IMR-90 (cell line): ENCODE results near the gene NRM. TPM values are rescaled to one million over a fixed set of nuclear protein-coding genes. Genes with fewer than 3 reads are reported as not detected.
A peak's percentile ranks its signal among the peaks of the same experiment; 100 is the strongest.

Experiments used
- ATAC-seq: fragments of 200-7000 bp; cut with Tn5 transposase; 2 replicates; pipeline ENCODE4 v1.9.1; 2020; ENCODE audit warnings: low read depth, mild to moderate bottlenecking, moderate library complexity
- BruUV-seq: library from RNA; stranded (reverse); fragments of 400-500 nt; replicated peaks from 2 replicates; lab custom pipeline; 2021; lab: Mats Ljungman, UMichigan
- CTCF ChIA-PET: fragments of 300-600 bp; formaldehyde crosslinking; extraction: SDS; loops from one replicate; lab custom pipeline; 2021; ENCODE audit warnings: antibody characterized with exemption; lab: Yijun Ruan, JAX
- POLR2A ChIA-PET: fragments of 300-600 bp; sonication (Branson Sonifier 250); formaldehyde crosslinking; loops from one replicate; lab custom pipeline; 2022; ENCODE audit warnings: antibody characterized with exemption; ENCODE audit not compliant: unreplicated experiment; lab: Charles Lee
- DNase-seq: peaks from one replicate; pipeline ENCODE4 v3.0.0; 2013
- H2AFZ ChIP-seq: replicated peaks from 2 replicates; pipeline ENCODE3; 2013; ENCODE audit warnings: low read length, mild to moderate bottlenecking; ENCODE audit not compliant: poor library complexity
- H2AK5ac ChIP-seq: 2 replicates; pipeline ENCODE4 v1.6.1; 2013; ENCODE audit warnings: low read depth, low read length, inconsistent platforms
- H2AK9ac ChIP-seq: replicated peaks from 2 replicates; pipeline ENCODE3; 2013; ENCODE audit warnings: mild to moderate bottlenecking, low read depth, low read length, moderate library complexity; ENCODE audit not compliant: poor library complexity
- H2BK120ac ChIP-seq: 2 replicates; pipeline ENCODE4 v1.6.1; 2013; ENCODE audit warnings: low read depth, low read length, inconsistent platforms
- H2BK15ac ChIP-seq: 3 replicates; pipeline ENCODE4 v1.6.1; 2013; ENCODE audit warnings: low read depth, low read length, inconsistent platforms
- H2BK20ac ChIP-seq: 2 replicates; pipeline ENCODE4 v1.6.1; 2013; ENCODE audit warnings: low read depth, mild to moderate bottlenecking, inconsistent platforms, low read length, moderate library complexity
- H2BK5ac ChIP-seq: 2 replicates; pipeline ENCODE4 v1.6.1; 2013; ENCODE audit warnings: mild to moderate bottlenecking, low read depth, low read length, inconsistent platforms; ENCODE audit not compliant: poor library complexity, severe bottlenecking
- H3K14ac ChIP-seq: replicated peaks from 2 replicates; pipeline ENCODE4 v1.6.1; 2013; ENCODE audit warnings: low read depth, low read length, inconsistent platforms
- H3K18ac ChIP-seq: 2 replicates; pipeline ENCODE4 v1.6.1; 2013; ENCODE audit warnings: low read depth, low read length, control low read depth
- H3K23ac ChIP-seq: 2 replicates; pipeline ENCODE4 v1.6.1; 2013; ENCODE audit warnings: low read depth, low read length, inconsistent platforms
- H3K27ac ChIP-seq: 2 replicates; pipeline ENCODE4 v1.5.1; 2013; ENCODE audit warnings: mild to moderate bottlenecking, control low read depth, low read length; ENCODE audit not compliant: insufficient read depth
- H3K27me3 ChIP-seq: 2 replicates; pipeline ENCODE4 v1.6.1; 2013; ENCODE audit warnings: low read length; ENCODE audit not compliant: control insufficient read depth, insufficient read depth
- H3K36me3 ChIP-seq: 2 replicates; pipeline ENCODE4 v1.6.1; 2013; ENCODE audit warnings: low read length, mixed read lengths; ENCODE audit not compliant: control insufficient read depth, insufficient read depth
- H3K4ac ChIP-seq: 2 replicates; pipeline ENCODE4 v1.6.1; 2013; ENCODE audit warnings: low read depth, low read length, inconsistent platforms
- H3K4me1 ChIP-seq: 2 replicates; pipeline ENCODE4 v1.6.1; 2013; ENCODE audit warnings: low read length, mixed read lengths; ENCODE audit not compliant: control insufficient read depth, insufficient read depth
- H3K4me2 ChIP-seq: 2 replicates; pipeline ENCODE4 v1.6.1; 2013; ENCODE audit warnings: low read depth, mild to moderate bottlenecking, control low read depth, low read length, moderate library complexity
- H3K4me3 ChIP-seq: 2 replicates; pipeline ENCODE4 v1.5.1; 2013; ENCODE audit warnings: low read depth, mild to moderate bottlenecking, control low read depth, low read length, moderate library complexity; ENCODE audit not compliant: insufficient read depth
- H3K56ac ChIP-seq: 2 replicates; pipeline ENCODE4 v1.6.1; 2013; ENCODE audit warnings: low read length, inconsistent platforms; ENCODE audit not compliant: insufficient read depth; ENCODE audit errors: extremely low read depth
- H3K79me1 ChIP-seq, 2 experiments: 2 replicates each; pipeline ENCODE4 v1.6.1; 2013; ENCODE audit warnings: low read length in 2 of 2, inconsistent platforms in 1 of 2, low read depth in 1 of 2
- H3K9ac ChIP-seq: 2 replicates; pipeline ENCODE4 v1.6.1; 2013; ENCODE audit warnings: low read depth, low read length, control low read depth
- H3K9me1 ChIP-seq: 2 replicates; pipeline ENCODE4 v1.6.1; 2013; ENCODE audit warnings: low read length, inconsistent platforms; ENCODE audit not compliant: insufficient read depth
- H3K9me3 ChIP-seq: 2 replicates; pipeline ENCODE4 v1.6.1; 2013; ENCODE audit warnings: low read length; ENCODE audit not compliant: control insufficient read depth, insufficient read depth
- H4K20me1 ChIP-seq: 2 replicates; pipeline ENCODE4 v1.6.1; 2013; ENCODE audit warnings: low read length, inconsistent platforms; ENCODE audit not compliant: insufficient read depth
- H4K5ac ChIP-seq: 2 replicates; pipeline ENCODE4 v1.6.1; 2013; ENCODE audit warnings: mild to moderate bottlenecking, low read depth, low read length, control low read depth
- H4K8ac ChIP-seq, 2 experiments: 2 replicates each; pipeline ENCODE4 v1.6.1; 2013; ENCODE audit warnings: low read depth in 2 of 2, low read length in 2 of 2, control low read depth in 1 of 2, inconsistent platforms in 1 of 2
- H4K91ac ChIP-seq: 2 replicates; pipeline ENCODE4 v1.6.1; 2013; ENCODE audit warnings: low read depth, low read length, inconsistent platforms; ENCODE audit not compliant: insufficient read depth
- BHLHE40 ChIP-seq: fragments of 150-350 bp; IDR thresholded peaks from 2 replicates; pipeline ENCODE4 v1.6.1; 2016; ENCODE audit warnings: mild to moderate bottlenecking, low read depth, low read length
- CEBPB ChIP-seq: IDR thresholded peaks from 2 replicates; pipeline ENCODE4 v1.6.1; 2012; ENCODE audit warnings: low read depth, low read length, improper control_type of control experiment
- CHD1 ChIP-seq: IDR thresholded peaks from 2 replicates; pipeline ENCODE4 v1.6.1; 2012; ENCODE audit warnings: low read depth, low read length, improper control_type of control experiment
- FOS ChIP-seq: fragments of 150-350 bp; IDR thresholded peaks from 2 replicates; pipeline ENCODE4 v1.6.1; 2016; ENCODE audit warnings: low read depth, low read length
- MAFK ChIP-seq: IDR thresholded peaks from 2 replicates; pipeline ENCODE4 v1.6.1; 2012; ENCODE audit warnings: low read depth, low read length, improper control_type of control experiment
- MAZ ChIP-seq: IDR thresholded peaks from 2 replicates; pipeline ENCODE4 v1.6.1; 2012; ENCODE audit warnings: low read depth, mild to moderate bottlenecking, low read length, improper control_type of control experiment, moderate library complexity, borderline replicate concordance
- MXI1 ChIP-seq: IDR thresholded peaks from 2 replicates; pipeline ENCODE4 v1.6.1; 2012; ENCODE audit warnings: low read depth, mild to moderate bottlenecking, low read length, moderate library complexity, borderline replicate concordance
- NFE2L2 ChIP-seq: fragments of 150-350 bp; IDR thresholded peaks from 2 replicates; pipeline ENCODE4 v1.6.1; 2016; ENCODE audit warnings: low read depth, mild to moderate bottlenecking, low read length
- POLR2A ChIP-seq: IDR thresholded peaks from 2 replicates; pipeline ENCODE4 v1.6.1; 2012; ENCODE audit warnings: mild to moderate bottlenecking, low read depth, low read length
- RAD21 ChIP-seq: IDR thresholded peaks from 2 replicates; pipeline ENCODE4 v1.6.1; 2012; ENCODE audit warnings: low read length, improper control_type of control experiment
- RFX5 ChIP-seq: IDR thresholded peaks from 2 replicates; pipeline ENCODE4 v1.8.0; 2012; ENCODE audit warnings: low read depth, mild to moderate bottlenecking, low read length, moderate library complexity
- SMC3 ChIP-seq: fragments of 150-350 bp; IDR thresholded peaks from 2 replicates; pipeline ENCODE4 v1.6.1; 2016; ENCODE audit warnings: low read depth, mild to moderate bottlenecking, antibody characterized with exemption, low read length, moderate library complexity
- dilution Hi-C: fragments of 300-500 bp; cut with HindIII; formaldehyde crosslinking; loops from one replicate; pipeline ENCODE4 v1.14.3; 2018; ENCODE audit warnings: low sequenced_read_pairs; ENCODE audit not compliant: unreplicated experiment
- in situ Hi-C: fragments of 300-500 bp; cut with MboI; formaldehyde crosslinking; loops from 3 replicates; pipeline ENCODE4 v1.14.3; 2019; ENCODE audit warnings: low sequenced_read_pairs, inconsistent platforms, mixed read lengths
- intact Hi-C: fragments of 100-400 bp; cut with micrococcal nuclease; formaldehyde crosslinking; loops from 2 replicates; pipeline ENCODE4 v1.10.0; 2022
- polyA plus RNA-seq, 3 experiments: library from polyadenylated mRNA; depleted of rRNA; stranded (reverse); fragments of >200 nt; gene quantifications; 2 replicates each; pipeline ENCODE4 v1.2.3, GENCODE V29; 2012; ENCODE audit warnings: low replicate concordance in 1 of 3
- total RNA-seq: library from RNA; depleted of rRNA; stranded (reverse); fragments of >200 nt; gene quantifications from 2 replicates; pipeline ENCODE4 v1.2.3, GENCODE V29; 2012
- TF ChIP-seq, protein P1 (sequence below): fragments of 150-350 bp; IDR thresholded peaks from 2 replicates; pipeline ENCODE4 v1.6.1; 2017; ENCODE audit warnings: mild to moderate bottlenecking, antibody characterized with exemption, low read length, low read depth
- TF ChIP-seq, protein P2 (sequence below): fragments of 150-350 bp; IDR thresholded peaks from 2 replicates; pipeline ENCODE4 v1.6.1; 2016; ENCODE audit warnings: low read depth, mild to moderate bottlenecking, low read length, moderate library complexity, borderline replicate concordance
- TF ChIP-seq, protein P3 (sequence below): conservative IDR thresholded peaks from 2 replicates; pipeline ENCODE4 v1.5.1; 2012; ENCODE audit warnings: mild to moderate bottlenecking, low read depth, low read length, improper control_type of control experiment

NRM gene
- total and polyA plus RNA-seq, 2 of the 4 experiments (the other 2 are of a cell fraction), result 2.2 to 27.0 TPM

DNA sequence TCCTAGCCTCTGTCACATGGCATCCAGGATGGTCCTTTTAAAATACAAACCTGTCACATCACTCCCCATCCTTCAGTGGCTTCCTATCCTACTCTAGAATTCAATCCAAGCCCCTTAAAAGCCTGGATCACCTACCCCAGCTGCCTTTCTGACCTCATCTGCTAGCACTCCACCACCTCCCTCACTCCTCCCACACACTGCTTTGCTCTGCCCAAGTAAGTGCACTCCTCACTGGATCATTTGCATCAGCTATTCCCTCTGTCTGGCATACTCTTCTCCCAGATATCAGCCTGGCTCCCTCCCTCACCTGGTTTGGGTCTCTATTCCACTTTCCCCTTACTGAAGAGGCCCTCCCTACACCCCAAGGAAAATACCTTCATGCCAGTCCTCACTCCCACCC lies 33.3 kb downstream of the NRM start:
- DNase-seq (no peak), ATAC-seq (peak; percentile 42)
- dilution Hi-C loops, result no loop called here
- H3K4me2 ChIP-seq, result no peak overlapping the region
- no peak overlapping the region for H2BK20ac ChIP-seq
- no peak overlapping the region for H4K8ac ChIP-seq
- no peak overlapping the region for H3K27ac ChIP-seq
- no peaks in the 10 kb centered on the region for H3K9me1 ChIP-seq
- H2BK15ac ChIP-seq, result no peak overlapping the region
- in situ Hi-C loops, result no loop called here
- no peaks in the 10 kb centered on the region for H4K20me1 ChIP-seq
- no peaks in the 10 kb centered on the region for H3K27me3 ChIP-seq
- H2BK5ac ChIP-seq, result no peak overlapping the region
- H3K4me1 ChIP-seq, result no peaks in the 10 kb centered on the region; the same call in 1 of the 2 replicates
- ChIA-PET POLR2A (no interaction called here), CTCF (no interaction called here)
- H3K14ac ChIP-seq, result no peak overlapping the region
- no peaks in the 10 kb centered on the region for H3K9me3 ChIP-seq
- H3K18ac ChIP-seq, result no peak overlapping the region
- H3K36me3 ChIP-seq, result peaks cover 76% of the 10 kb centered on the region
- H3K79me1 ChIP-seq, result peaks cover 4 to 6% of the 10 kb centered on the region in 2 experiments; a peak in 3 of 4 replicates
- BruUV-seq, result no TSS peak
- H4K91ac ChIP-seq, result no peak overlapping the region
- no peak overlapping the region for H4K5ac ChIP-seq
- H2AK5ac ChIP-seq, result no peak overlapping the region
- H3K9ac ChIP-seq, result no peak overlapping the region
- no peak overlapping the region for H3K23ac ChIP-seq
- H3K4ac ChIP-seq, result no peak overlapping the region
- intact Hi-C loops, result no loop called here
- no peak overlapping the region for H2BK120ac ChIP-seq
- TF ChIP-seq FOS, result no peak
- no peak for TF ChIP-seq CHD1
- TF ChIP-seq CEBPB, result no peak
- TF ChIP-seq, protein P1, sequence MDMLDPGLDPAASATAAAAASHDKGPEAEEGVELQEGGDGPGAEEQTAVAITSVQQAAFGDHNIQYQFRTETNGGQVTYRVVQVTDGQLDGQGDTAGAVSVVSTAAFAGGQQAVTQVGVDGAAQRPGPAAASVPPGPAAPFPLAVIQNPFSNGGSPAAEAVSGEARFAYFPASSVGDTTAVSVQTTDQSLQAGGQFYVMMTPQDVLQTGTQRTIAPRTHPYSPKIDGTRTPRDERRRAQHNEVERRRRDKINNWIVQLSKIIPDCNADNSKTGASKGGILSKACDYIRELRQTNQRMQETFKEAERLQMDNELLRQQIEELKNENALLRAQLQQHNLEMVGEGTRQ, result no peak
- TF ChIP-seq MAZ, result no peak
- no peak for TF ChIP-seq POLR2A
- TF ChIP-seq RAD21, result no peak
- TF ChIP-seq, protein P2, sequence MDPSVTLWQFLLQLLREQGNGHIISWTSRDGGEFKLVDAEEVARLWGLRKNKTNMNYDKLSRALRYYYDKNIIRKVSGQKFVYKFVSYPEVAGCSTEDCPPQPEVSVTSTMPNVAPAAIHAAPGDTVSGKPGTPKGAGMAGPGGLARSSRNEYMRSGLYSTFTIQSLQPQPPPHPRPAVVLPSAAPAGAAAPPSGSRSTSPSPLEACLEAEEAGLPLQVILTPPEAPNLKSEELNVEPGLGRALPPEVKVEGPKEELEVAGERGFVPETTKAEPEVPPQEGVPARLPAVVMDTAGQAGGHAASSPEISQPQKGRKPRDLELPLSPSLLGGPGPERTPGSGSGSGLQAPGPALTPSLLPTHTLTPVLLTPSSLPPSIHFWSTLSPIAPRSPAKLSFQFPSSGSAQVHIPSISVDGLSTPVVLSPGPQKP, result no peak
- TF ChIP-seq RFX5, result no peak
- TF ChIP-seq MAFK, result no peak
- no peak for TF ChIP-seq SMC3
- TF ChIP-seq BHLHE40, result no peak
- TF ChIP-seq, protein P3, sequence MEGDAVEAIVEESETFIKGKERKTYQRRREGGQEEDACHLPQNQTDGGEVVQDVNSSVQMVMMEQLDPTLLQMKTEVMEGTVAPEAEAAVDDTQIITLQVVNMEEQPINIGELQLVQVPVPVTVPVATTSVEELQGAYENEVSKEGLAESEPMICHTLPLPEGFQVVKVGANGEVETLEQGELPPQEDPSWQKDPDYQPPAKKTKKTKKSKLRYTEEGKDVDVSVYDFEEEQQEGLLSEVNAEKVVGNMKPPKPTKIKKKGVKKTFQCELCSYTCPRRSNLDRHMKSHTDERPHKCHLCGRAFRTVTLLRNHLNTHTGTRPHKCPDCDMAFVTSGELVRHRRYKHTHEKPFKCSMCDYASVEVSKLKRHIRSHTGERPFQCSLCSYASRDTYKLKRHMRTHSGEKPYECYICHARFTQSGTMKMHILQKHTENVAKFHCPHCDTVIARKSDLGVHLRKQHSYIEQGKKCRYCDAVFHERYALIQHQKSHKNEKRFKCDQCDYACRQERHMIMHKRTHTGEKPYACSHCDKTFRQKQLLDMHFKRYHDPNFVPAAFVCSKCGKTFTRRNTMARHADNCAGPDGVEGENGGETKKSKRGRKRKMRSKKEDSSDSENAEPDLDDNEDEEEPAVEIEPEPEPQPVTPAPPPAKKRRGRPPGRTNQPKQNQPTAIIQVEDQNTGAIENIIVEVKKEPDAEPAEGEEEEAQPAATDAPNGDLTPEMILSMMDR, result no peak
- no peak for TF ChIP-seq NFE2L2
- TF ChIP-seq MXI1, result no peak
- H2AFZ ChIP-seq, result no peak overlapping the region
- no peak overlapping the region for H2AK9ac ChIP-seq
- no peak overlapping the region for H3K56ac ChIP-seq
- H3K4me3 ChIP-seq, result no peak overlapping the region
